Kidney (tissue), 14 donors: ENCODE measurements around the gene LHFPL6. TPM values are rescaled to one million over a fixed set of nuclear protein-coding genes. Genes with fewer than 3 reads are reported as not detected.

Experiments used
- DNase-seq, 5 donors: peaks; one replicate each; pipeline ENCODE4 v3.0.0-alpha.2; 2013 to 2020
- FAIRE-seq: peaks from 2 replicates; lab custom pipeline; 2012; peaks lifted over from hg19 to GRCh38; lab: Jason Lieb, UNC
- H3K27ac ChIP-seq, 2 donors: one replicate each; pipeline ENCODE4 v1.7.0; 2013; ENCODE audit warnings: low read depth in 2 of 2, low read length in 2 of 2, inconsistent platforms in 1 of 2
- H3K27me3 ChIP-seq: one replicate; pipeline ENCODE4 v1.7.1; 2013; ENCODE audit warnings: low read length, inconsistent platforms; ENCODE audit not compliant: control insufficient read depth, insufficient read depth
- H3K36me3 ChIP-seq, 3 donors: one replicate each; pipeline versions ENCODE4 v1.7.0 to v1.7.1; 2013; ENCODE audit warnings: low read length in 3 of 3, control low read depth in 1 of 3, inconsistent platforms in 1 of 3; ENCODE audit not compliant: insufficient read depth in 3 of 3, control insufficient read depth in 2 of 3
- H3K4me1 ChIP-seq, 3 donors: one replicate each; pipeline versions ENCODE4 v1.7.0 to v1.7.1; 2013; ENCODE audit warnings: low read length in 3 of 3, inconsistent platforms in 1 of 3, low read depth in 1 of 3; ENCODE audit not compliant: control insufficient read depth in 2 of 3, insufficient read depth in 2 of 3
- H3K4me3 ChIP-seq, 3 donors: one replicate each; pipeline versions ENCODE4 v1.7.0 to v1.8.1; 2013; ENCODE audit warnings: low read length in 3 of 3, control low read depth in 1 of 3, inconsistent platforms in 1 of 3
- H3K9ac ChIP-seq, 3 donors: one replicate each; pipeline versions ENCODE4 v1.7.0 to v1.7.1; 2013; ENCODE audit warnings: low read length in 3 of 3, control low read depth in 1 of 3, inconsistent platforms in 1 of 3
- H3K9me3 ChIP-seq, 3 donors: one replicate each; pipeline versions ENCODE4 v1.7.0 to v1.7.1; 2013; ENCODE audit warnings: low read length in 3 of 3, control low read depth in 1 of 3, inconsistent platforms in 1 of 3; ENCODE audit not compliant: control insufficient read depth in 2 of 3, insufficient read depth in 1 of 3
- intact Hi-C: fragments of 100-400 bp; cut with DNase I; formaldehyde crosslinking; loops from one replicate; pipeline ENCODE4 v1.11.1; 2022
- polyA plus RNA-seq: library from polyadenylated mRNA; stranded (reverse); fragments of 350-450 nt; fragmentation: Illumina TruSeq; extraction: RNeasy Lipid Tissue Mini Kit (QIAGEN cat#74804); gene quantifications from one replicate; pipeline ENCODE4 v1.2.3, GENCODE V29; 2014; ENCODE audit warnings: low read depth, low replicate concordance; ENCODE audit not compliant: insufficient read depth
- total RNA-seq: library from RNA; stranded (reverse); fragmentation: NEBNext Ultra II Directional; extraction: Animal tissue kit (Norgen Biotek cat#: 25700); gene quantifications from one replicate; pipeline ENCODE4 v1.2.1, GENCODE V29; 2021
- TF ChIP-seq, protein P1 (sequence below): IDR thresholded peaks from 3 replicates; pipeline ENCODE4 v1.5.1; 2012; ENCODE audit warnings: mild to moderate bottlenecking, moderate library complexity, borderline replicate concordance; ENCODE audit not compliant: insufficient read depth; ENCODE audit errors: extremely low read depth
- donor health status: control.
- donor health status: control.
- donor health status: control.
- donor health status: control.
- donor health status: control.
- donor health status: DM: yes; HTN: yes; CAD: no.
- donor health status: Normal renal cell carcinoma (clear cell type).

LHFPL6 gene
- total and polyA plus RNA-seq, 2 donors from 2014 or later: 33.0 to 59.2 TPM

DNA sequence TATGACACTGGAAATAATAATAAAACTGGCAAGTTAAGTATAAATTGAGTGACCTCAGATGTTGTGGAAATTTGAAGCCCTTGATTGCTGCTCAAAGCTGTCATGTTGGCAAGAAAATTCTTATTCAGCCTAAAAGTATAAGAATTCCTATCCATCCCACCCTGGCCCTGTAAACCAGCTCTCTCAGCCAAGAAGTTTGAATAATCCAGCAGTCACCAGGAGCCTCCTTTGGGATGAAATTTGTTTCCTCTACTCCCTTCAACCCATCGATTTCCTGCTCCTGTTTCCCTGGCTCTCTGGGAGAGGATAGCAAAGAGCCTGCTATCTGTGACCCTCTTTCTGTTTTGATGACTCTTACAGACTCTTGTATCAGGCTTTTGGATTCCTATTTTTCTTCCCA lies 169.3 kb downstream of the LHFPL6 start:
- DNase-seq (no peak), FAIRE-seq (no peak)
- intact Hi-C loops: no loop called here
- Histone ChIP-seq H3K4me3 (no peak overlapping the region), H3K9ac (no peak overlapping the region), H3K36me3 (no peaks in the 10 kb centered on the region), H3K27ac (no peak overlapping the region), H3K9me3 (peaks cover 0 to 4% (median 0%) of the 10 kb centered on the region in 3 donors), H3K27me3 (no peaks in the 10 kb centered on the region), H3K4me1 (no peaks in the 10 kb centered on the region)
- TF ChIP-seq, protein P1, sequence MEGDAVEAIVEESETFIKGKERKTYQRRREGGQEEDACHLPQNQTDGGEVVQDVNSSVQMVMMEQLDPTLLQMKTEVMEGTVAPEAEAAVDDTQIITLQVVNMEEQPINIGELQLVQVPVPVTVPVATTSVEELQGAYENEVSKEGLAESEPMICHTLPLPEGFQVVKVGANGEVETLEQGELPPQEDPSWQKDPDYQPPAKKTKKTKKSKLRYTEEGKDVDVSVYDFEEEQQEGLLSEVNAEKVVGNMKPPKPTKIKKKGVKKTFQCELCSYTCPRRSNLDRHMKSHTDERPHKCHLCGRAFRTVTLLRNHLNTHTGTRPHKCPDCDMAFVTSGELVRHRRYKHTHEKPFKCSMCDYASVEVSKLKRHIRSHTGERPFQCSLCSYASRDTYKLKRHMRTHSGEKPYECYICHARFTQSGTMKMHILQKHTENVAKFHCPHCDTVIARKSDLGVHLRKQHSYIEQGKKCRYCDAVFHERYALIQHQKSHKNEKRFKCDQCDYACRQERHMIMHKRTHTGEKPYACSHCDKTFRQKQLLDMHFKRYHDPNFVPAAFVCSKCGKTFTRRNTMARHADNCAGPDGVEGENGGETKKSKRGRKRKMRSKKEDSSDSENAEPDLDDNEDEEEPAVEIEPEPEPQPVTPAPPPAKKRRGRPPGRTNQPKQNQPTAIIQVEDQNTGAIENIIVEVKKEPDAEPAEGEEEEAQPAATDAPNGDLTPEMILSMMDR: no peak

DNA sequence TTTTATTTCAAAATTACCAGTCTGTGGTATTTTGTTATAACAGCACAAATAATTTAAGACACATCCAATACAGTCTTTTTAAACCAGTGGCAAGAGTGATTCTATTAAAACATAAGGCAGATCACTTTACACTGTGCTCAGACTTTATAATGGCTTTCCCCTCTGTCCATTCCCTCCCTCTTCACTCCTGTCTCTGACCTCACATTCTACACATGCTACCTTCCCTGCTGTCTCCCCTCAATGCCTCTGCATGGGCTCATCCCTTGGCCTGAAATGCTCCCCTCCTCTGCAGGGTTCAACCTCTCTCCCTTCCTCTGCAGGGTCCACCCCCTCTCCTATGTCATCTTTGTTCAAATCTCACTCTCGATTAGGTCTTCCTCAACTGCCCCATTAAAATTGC lies 170.8 kb downstream of the LHFPL6 start:
- Histone ChIP-seq H3K4me3 (no peak overlapping the region), H3K9ac (no peak overlapping the region), H3K36me3 (no peaks in the 10 kb centered on the region), H3K27ac (no peak overlapping the region), H3K27me3 (no peaks in the 10 kb centered on the region), H3K9me3 (no peaks in the 10 kb centered on the region), H3K4me1 (no peaks in the 10 kb centered on the region)
- TF ChIP-seq, protein P1: no peak
- intact Hi-C loops: no loop called here
- no peak for FAIRE-seq
- no peak for DNase-seq

DNA sequence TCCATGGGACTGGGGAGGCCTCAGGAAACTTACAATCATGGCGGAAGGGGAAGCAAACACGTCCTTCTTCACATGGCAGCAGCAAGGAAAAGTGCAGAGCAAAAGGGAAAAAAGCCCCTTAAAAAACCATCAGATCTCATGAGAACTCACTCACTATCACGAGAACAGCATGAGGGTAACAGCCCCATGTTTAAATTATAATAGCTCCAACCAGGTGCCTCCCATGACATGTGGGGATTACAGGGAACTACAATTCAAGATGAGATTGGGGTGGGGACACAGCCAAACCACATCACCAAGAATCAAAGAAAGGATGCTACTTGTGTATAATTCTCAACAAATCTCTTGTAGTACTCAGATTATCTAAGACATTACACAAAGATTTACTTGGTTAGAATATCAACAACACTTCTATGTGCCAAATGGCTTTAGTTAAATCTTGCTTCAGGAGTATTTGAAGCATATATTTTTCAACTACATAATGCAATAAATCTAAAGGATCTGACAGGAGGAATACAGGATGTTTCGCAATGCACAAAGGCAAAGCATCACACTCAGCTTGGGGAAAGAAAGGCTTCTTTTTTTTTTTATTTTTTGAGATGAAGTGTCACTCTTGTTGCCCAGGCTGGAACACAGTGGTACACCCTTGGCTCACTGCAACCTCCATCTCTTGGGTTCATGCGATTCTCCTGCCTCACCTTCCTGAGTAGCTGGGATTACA lies 180.0 kb downstream of the LHFPL6 start:
- H3K9me3 ChIP-seq: no peaks in the 10 kb centered on the region
- H3K4me3 ChIP-seq: no peak overlapping the region
- H3K36me3 ChIP-seq: no peaks in the 10 kb centered on the region
- FAIRE-seq (no peak), DNase-seq (no peak)
- TF ChIP-seq, protein P1: no peak
- no peak overlapping the region for H3K9ac ChIP-seq
- intact Hi-C loops: no loop called here
- H3K4me1 ChIP-seq: no peaks in the 10 kb centered on the region
- no peaks in the 10 kb centered on the region for H3K27me3 ChIP-seq
- no peak overlapping the region for H3K27ac ChIP-seq
